Stimulated activated CD4-positive, alpha-beta T cell treated with anti-CD3 and anti-CD28 coated beads, Interleukin-1b, Interleukin-23, amount 100 ng/mL, for 48 hours (primary cell): Measurements from ENCODE around the gene MYMK.

Experiments
- DNase-seq: peaks from one replicate; pipeline ENCODE4 v3.0.0-alpha.2; 2020

The MYMK gene

DNA sequence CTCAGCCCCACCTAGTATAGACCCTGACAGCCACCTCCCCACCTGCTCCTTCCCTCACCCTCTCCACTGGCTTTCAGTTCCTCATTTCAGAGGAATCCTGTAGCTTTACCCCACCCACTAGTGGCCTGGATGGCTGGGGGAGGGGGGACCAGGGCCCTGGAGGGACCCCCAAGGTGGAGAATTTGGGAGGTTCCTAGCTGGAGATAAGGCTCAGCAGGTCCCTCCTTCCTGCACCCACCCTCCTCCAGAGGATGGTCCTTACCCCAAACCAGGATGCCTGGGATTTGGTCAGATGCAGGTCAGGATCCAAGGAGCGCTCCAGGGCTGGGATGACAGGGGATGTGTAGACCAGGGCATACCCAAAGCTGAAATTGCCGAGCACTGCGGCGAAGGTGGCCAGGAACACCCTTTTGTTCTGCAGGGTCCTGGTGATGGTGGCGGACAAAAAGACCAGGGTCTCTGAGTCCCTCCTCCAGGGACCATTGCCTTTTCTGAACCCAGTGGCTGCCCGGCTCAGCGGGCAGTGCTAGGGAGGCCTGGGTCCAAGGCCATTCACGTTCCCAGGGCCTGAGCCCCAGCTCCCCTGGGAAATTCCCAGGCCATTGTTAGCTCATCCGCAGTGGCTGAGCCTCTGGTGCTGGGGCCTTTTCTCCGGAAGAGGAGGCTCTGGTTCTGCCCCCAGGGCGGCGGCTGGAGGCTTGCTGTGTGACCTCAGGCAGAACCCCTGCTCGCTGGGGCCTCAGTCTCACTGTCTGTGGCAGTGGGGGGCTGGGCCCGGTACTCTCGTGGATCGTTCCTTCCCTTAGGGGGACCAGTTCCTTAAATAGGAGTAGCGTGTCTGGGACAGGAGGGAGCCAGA is 46.5 kb downstream of the MYMK start:
- DNase-seq: no peak

DNA sequence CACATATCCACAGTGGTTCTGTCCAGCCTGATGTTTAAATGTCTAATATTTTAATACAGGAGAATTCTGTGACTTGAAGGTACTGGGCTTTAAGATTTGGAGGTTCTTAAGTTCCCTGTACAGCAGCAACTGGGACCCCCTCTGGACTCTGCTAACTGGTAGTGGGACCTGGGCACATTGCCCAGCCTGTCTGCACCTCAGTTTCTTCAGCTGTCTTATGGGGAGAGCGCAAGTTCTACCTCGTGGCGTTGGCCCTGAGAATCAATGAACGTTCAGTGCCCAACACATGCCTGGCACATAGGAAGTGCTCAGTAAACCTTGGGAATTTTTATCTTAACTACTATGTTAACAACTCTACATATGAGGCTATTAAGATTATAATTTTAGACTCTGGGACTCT is 47.3 kb downstream of the MYMK start:
- no peak for DNase-seq

DNA sequence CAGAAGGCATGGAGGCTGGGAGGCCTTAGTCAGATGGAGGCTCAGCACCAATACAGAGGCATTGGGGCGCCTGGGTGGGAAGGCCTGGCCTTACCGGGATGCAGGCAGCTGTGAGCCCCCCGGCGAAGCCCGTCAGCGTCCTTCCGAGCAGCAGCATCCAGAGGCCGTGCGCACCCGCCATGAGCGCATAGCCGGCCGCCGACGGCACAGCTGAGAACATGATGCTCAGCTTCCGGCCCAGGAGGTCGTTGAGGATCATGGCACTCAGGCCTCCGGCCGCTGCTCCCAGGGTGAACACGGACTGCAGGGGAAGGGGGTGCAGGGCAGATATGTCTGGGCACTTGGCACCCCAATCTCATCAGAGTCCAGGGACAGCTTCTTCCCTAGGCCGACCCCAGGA is 47.8 kb downstream of the MYMK start:
- DNase-seq: no peak

DNA sequence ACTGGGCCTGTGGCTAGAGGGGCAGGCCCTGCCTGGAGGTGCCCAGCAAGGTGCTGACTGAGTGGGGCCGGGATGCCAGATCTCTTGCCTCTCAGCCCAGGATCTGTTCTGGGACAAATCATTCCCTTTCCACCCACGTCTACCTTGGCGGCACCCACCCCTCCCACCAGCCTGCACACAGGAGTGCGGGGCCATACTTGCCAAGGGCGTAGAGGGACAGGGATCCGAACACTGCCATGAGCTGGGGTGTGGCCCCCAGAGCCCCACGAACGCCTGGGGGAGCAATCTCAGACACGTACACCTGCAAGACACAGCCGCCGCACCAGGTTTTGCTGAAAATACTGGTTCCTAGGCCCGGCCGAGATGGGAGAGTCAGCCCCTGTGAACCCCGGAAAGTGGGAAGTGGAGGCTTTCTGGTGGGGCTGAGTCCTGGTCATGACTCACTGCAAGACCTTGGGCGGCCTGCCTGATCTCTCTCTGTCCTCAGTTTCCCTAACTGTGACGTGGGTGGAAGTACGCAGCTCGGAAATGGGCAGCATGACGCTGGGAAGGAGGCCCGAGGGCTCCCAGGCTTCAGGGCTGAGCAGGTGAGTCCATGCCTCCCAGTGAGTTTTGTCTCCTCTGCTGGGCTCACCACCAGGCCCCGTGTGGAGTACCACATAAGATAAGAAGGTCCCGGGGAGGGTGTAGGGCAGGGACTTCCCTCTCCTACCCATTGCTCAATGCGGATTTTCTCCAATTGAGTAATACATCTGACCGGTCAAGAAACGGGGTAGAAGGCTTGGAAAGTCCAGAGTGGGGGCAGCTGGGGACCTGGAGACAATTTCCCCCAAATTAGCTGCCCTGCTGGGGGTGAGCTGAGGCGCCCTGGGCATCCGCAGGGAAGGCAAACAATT is 48.5 kb downstream of the MYMK start:
- DNase-seq: no peak

DNA sequence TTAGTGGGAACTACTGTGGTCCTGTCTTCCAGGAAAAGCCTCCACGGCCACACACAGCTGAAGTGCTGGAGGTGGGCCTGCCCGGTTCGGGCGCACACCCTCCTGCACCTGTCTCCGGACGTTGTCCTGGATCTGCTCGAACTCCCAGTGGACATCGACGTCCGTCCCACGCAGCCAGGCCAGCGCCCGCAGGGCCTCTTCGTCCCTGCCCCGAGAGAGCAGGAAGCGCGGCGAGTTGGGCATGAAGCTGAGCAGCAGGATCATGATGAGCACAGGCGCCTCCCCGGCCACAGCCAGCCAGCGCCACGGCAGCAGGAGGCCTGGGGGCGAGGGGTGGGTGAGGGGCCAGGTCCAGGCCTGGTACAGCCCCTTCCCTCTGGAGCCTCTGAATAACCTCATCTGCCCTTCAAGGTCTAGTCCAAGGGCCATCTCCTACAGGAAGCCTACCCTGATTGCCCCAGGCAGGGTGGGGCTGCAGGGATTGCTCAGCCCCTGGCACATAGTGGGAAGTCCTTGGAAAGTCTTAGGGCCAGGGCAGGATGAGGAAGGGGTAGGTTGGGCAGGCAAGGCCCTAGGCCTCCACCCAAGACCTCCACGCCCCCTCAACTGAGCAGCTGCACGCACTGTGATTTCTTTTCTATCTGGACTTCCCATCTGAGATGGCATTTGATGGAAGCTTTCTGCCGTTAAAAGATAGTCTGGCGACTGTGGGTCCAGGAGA is 49.3 kb downstream of the MYMK start:
- no peak for DNase-seq

DNA sequence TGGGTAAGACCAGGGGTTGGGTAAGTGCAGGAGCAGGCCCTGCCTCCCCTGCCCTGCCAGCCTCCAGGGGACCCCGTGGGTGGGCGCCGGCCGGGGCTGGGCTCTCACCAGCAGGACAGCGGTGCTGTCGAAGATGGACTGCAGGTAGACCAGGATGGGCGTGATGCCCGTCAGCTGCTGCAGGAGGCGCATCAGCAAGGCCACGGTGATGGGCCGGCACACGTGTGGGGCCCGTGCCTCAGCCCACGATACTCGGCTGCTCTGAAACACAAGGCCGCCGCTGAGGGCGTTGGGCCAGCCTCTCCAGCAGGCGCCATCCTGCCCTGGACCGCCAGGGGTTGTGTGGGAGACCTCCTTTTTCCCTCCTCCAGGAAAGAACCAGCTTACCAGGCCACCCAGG is 49.9 kb downstream of the MYMK start:
- no peak for DNase-seq

DNA sequence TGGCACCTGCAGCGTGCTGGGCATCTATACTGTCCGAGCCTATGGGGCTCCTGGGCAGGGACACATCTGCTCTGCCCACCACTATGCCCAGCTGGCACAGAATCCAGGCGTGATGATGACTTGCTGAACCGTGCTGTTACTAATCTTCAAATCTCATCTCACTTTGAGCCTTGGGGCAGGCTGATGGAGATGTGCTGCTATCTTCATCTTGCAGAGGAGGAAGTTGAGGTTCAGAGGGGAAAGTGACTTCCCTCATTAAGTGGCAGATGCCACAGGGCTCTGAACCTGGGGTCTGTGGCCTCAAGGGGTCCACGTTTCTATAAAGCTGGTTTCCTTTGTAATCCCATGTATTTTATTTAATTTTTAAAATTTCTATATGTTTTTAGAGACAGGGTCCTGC is 50.5 kb downstream of the MYMK start:
- DNase-seq: no peak

DNA sequence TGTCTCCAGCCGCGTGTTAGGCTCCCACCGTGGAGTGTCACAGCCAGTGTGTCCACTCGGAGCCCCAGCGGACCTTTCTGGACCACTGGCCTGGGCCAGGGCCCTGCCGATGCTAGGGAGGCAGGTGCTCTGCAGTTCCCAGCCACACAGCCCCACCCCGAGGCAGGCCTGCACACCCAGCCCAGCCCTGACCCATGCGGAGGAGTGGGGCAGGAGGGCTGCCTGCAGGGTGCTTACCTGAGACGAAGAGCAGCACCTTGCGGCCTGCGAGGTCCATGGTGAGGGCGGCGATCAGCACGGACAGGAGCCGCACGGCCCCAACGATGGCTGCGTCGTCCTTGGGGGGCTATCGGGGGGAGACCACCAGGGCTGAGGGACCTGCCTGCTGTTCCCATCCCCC is 51.0 kb downstream of the MYMK start:
- no peak for DNase-seq

DNA sequence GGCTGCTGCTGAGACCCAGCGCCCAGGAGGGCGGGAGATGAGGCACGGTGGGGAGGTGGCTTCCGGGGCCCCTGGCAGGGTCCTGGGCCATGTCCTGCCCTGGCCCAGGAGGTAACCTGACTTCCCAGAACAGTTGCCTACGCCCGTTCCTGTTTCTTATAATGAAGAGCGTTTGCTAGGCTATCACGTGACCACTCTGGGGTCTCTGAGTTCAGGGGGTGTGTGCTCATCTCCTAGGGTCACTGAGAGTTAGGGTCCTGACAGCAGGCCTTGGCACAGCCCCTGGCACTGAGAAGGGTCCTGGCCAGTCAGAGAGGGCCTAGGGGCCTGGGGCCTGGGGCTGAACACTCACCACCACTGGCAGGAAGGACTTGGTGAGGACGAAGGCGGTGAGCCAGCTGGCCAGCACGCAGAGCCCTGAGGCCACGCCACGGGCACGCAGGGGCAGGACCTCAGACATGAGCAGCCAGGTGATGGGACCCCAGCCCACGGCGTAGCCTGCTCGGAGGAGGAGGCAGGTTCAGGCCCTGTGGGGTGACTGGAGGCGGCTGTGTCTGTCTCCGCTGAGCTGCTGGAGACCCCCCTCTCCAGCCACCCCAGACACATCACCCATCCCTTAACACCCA is 51.9 kb downstream of the MYMK start:
- no peak for DNase-seq

DNA sequence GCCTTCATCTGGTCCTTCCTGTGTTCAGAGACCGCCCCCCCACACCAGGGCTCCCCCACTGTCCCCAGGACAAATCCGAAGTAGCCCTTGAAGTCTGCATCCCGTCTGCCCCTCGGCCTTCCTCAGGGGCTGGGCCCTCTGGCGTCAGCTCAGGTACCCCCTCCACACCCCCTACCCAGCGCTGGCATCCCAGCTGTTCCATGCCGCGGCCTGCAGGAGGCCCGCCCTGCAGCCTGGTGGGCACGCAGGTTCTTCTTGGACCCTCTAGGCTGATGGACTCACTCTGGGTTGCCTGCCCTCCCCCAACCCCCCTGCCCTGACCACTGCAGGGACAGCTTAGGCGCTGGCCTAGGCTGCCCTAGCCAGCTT is 52.5 kb downstream of the MYMK start:
- no peak for DNase-seq

DNA sequence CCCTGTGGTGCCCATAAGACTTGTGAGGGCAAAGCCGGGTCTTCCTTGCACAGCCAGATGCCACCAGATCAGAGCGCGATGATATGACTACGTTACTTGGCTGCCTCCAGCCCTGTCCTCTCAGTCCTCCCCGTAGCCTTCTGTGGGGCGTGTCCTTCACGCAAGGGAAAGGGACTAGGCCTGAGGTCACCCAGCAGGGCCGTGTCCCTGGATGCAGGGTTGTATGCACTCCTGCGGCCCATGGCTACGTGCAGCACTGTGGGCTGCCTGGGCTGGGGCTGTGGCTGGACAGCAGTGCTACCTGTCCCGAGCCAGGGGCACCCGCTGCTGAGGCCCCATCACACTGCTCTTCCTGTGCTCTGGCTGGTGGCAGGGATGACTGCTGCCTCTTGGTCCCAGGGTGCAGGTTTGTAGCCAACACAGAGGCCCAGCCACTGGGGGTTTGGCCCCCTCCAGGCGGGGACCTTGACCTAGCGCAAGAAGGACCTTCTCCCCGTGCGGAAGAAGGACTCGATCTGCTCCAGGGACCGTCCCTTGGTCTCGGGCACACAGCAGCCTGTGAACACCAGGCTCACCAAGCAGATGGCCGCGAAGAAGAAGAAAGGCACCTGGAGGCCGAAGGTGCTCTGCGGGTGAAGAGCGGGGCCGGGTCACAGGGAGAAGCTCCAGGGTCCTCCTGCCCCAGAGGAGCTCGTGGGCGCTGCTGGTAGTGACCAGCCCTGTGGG is 53.0 kb downstream of the MYMK start:
- DNase-seq: no peak

DNA sequence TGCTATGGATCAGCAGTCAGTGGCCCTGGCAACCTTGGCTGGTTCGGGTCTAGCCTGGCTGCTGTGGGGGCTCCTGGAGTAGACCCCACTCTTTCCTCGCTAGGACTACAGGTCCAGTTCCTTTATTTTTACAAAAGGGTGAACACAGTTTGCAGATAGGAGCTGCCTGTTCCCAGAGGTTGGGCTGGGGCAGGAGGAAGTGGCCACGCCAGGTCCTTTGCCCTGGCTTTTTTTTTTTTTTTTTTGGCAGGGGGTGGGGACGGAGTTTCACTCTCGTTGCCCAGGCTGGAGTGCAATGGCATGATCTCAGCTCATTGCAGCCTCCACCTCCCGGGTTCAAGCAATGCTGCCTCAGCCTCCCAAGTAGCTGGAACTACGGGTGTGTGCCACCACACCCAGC is 53.8 kb downstream of the MYMK start:
- DNase-seq: no peak

DNA sequence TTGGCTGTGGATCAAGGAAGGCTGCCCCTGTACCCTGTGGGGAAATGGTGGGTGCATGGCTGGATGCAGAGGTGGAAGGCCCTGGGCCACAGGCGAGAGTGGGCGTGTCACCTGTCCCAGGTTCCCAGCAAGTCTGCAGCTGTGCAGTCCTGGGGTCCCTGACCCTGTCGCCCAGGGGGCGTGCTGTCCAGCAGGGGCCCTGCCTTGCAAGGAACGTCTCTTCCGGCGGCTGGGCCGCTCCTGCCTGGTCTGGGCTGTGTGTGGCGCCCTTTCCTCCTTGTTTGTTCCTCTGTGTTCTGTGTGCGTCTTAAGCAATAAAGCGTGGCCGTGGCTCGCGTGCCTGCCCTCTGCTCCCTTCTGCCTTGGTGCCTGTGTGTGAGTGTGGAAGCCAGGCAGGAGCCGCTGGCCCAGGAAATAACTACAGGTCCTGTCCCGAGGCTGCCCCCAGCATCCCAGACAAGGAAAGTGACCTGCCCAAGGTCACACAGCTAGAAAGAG is 54.3 kb downstream of the MYMK start:
- DNase-seq: no peak

DNA sequence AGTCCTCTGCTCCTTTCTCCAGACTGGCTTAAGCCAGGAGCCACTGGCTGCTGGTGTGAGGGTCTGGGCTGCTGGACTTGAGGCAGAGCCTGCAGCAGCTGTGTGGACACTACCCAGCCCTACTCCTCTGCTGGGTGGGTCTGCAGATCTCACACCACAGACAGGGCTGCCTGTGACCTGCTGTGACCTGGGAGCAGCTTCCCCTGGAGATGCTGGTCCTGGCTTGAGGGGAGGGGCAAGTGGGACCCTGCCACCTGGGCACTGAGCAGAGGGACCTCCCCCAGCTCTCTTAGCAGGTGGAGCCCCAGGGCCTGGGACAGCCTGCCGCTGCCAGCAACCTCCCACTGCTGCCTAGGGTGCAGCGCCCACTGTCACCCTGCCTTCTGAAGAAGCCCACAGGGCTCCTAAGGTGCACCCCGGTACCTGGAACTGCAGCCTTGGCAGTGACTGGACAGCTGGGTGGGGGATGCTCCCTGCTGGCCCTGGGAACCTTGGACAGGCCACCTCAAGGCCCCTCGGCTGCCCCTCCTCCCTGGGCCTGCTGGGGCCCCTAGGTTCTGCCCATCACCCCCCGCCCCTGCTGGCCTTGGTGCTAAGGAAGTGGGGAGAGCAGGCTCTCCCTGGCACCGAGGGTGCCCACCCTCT is 55.9 kb downstream of the MYMK start:
- DNase-seq: no peak

DNA sequence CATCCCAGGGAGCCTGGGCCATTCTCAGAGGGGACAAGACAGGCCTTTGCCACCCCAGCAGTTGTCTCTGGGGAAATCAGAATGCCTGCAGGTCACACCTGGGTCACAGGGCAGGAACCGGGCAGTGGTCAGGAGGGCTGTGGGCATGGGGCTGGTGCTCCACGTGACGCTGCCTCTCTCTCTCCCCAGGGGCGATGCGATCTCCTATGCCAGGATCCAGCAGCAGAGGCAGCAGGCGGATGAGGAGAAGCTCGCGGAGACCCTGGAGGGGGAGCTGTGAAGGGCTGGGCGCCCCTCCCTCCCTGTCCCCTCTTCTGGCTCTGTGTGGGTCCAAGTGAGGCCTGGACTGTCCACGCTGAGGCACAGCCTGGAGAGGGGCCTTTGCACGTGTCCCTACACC is 56.4 kb downstream of the MYMK start:
- DNase-seq: no peak

DNA sequence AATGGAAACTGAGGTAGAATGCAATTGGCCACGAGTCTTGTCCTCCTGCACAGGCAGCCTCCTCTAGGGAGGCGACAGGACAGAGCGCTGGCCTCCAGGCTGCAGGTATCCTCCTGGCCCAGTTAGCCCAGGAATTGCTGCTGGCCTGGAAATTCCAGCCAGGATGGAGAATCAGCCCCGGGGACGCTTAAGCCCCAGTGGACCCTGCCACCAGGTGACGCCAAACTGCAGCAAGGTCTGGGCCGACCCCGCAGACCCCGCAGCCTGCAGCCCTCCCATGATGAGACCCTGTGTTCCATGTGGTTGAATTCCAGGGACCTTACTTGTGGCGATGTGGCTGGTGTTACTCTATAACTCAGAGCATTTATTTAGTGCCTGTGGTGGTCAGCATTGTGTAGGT is 57.7 kb downstream of the MYMK start:
- no peak for DNase-seq

DNA sequence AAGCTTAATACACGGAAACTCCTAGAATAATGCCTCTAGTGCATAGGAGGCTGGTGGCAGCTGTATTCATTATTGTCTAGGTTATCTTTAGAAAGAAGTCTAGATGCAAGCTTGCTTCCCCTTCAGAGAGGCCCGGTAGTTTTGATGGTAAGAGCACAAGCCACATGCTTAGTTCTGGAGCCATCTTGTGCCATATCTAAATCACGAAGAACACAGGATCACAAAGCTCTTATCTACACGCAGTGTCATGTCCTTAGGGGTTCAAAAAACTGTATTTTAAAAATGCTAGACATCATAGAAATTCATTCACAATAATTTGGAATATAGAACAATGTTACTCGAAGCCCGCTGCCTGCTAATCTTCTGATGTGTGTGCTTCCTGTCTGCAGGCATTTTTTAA is 58.8 kb downstream of the MYMK start:
- no peak for DNase-seq

DNA sequence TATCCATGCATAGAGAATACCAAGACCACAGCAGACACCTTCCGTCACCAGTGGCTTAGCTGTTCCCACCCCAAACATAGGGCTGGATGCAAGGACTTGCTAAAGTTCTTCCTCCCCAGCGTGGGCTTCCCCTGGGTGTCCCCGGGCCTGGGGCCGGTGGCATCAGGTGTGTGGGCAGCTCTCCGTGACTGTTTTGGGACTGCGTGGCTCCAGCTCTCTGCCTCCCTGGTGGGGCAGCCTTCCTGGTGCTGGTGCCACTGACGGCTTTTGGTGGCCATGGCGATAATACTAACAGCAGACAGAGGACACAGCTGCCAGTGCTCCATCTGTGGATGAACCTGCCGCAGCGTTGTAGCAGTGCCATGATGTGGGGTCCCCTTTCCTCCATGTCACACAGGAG is 60.1 kb downstream of the MYMK start:
- no peak for DNase-seq
